Measurements from ENCODE around the gene OR10C1. TPM values are rescaled to one million over a fixed set of nuclear protein-coding genes. Genes with fewer than 3 reads are reported as not detected.

OR10C1 gene
- total and polyA plus RNA-seq, 2 of the 4 experiments (the other 2 are of a cell fraction): not detected

- no peak for ATAC-seq (ENCODE audit: low read depth)
- no peaks in the 10 kb centered on the region for H3K27me3 ChIP-seq (ENCODE audit: control insufficient read depth, insufficient read depth, low read length)
- no peak overlapping the region for H3K27ac ChIP-seq (ENCODE audit: insufficient read depth, low read length)
- no peak overlapping the region for H2BK15ac ChIP-seq (ENCODE audit: low read depth, low read length)
- in situ Hi-C loops (cut with MboI; ENCODE audit: low sequenced_read_pairs): no loop called here
- H2AK9ac ChIP-seq (replicated peaks; ENCODE audit: low read depth, low read length, poor library complexity): no peak overlapping the region
- no peaks in the 10 kb centered on the region for H3K4me1 ChIP-seq (ENCODE audit: control insufficient read depth, insufficient read depth, low read length)
- no peak overlapping the region for H2AFZ ChIP-seq (replicated peaks; ENCODE audit: low read length, poor library complexity)
- no peak overlapping the region for H3K9ac ChIP-seq (ENCODE audit: low read depth, low read length)
- BruUV-seq (replicated peaks): no TSS peak
- ChIA-PET CTCF (no interaction called here), POLR2A (ENCODE audit: unreplicated experiment) (no interaction called here)
- H2BK5ac ChIP-seq (ENCODE audit: low read depth, low read length, poor library complexity, severe bottlenecking): no peak overlapping the region
- H3K79me1 ChIP-seq (ENCODE audit: low read depth in 1 of 2, low read length in 2 of 2): no peaks in the 10 kb centered on the region
- H4K20me1 ChIP-seq (ENCODE audit: insufficient read depth, low read length): no peaks in the 10 kb centered on the region
- no CpG with 5 or more reads among the region's 3 CpGs for WGBS, 2 experiments (ENCODE audit: extremely low coverage in 2 of 2, insufficient read length in 1 of 2)
- no peak for DNase-seq
- TF ChIP-seq FOS (IDR thresholded peaks at IDR 0.05; ENCODE audit: low read depth, low read length) (no peak), CTCF (conservative IDR thresholded peaks at IDR 0.05; ENCODE audit: low read depth, low read length) (no peak), POLR2A (IDR thresholded peaks at IDR 0.05; ENCODE audit: low read depth, low read length) (no peak), BHLHE40 (IDR thresholded peaks at IDR 0.05; ENCODE audit: low read depth, low read length) (no peak), ELK1 (IDR thresholded peaks at IDR 0.05; ENCODE audit: borderline replicate concordance, low read depth, low read length) (no peak), RFX5 (IDR thresholded peaks at IDR 0.05; ENCODE audit: low read depth, low read length) (no peak), MAZ (IDR thresholded peaks at IDR 0.05; ENCODE audit: borderline replicate concordance, low read depth, low read length) (no peak), RCOR1 (IDR thresholded peaks at IDR 0.05; ENCODE audit: insufficient replicate concordance, low read length) (no peak), RAD21 (IDR thresholded peaks at IDR 0.05; ENCODE audit: low read length) (no peak), CHD1 (IDR thresholded peaks at IDR 0.05; ENCODE audit: low read depth, low read length) (no peak), CEBPB (IDR thresholded peaks at IDR 0.05; ENCODE audit: low read depth, low read length) (no peak), NFE2L2 (IDR thresholded peaks at IDR 0.05; ENCODE audit: low read depth, low read length) (no peak)
- H4K91ac ChIP-seq (ENCODE audit: insufficient read depth, low read depth, low read length): no peak overlapping the region
- H3K4me3 ChIP-seq (ENCODE audit: insufficient read depth, low read depth, low read length): no peak overlapping the region
- H4K5ac ChIP-seq (ENCODE audit: low read depth, low read length): no peak overlapping the region
- H2AK5ac ChIP-seq (ENCODE audit: low read depth, low read length): no peak overlapping the region
- no peak overlapping the region for H3K23ac ChIP-seq (ENCODE audit: low read depth, low read length)
- no peaks in the 10 kb centered on the region for H3K9me1 ChIP-seq (ENCODE audit: insufficient read depth, low read length)
- no peak overlapping the region for H2BK20ac ChIP-seq (ENCODE audit: low read depth, low read length)
- H3K56ac ChIP-seq (ENCODE audit: extremely low read depth, insufficient read depth, low read length): no peak overlapping the region
- H3K4ac ChIP-seq (ENCODE audit: low read depth, low read length): no peak overlapping the region
- dilution Hi-C loops (cut with HindIII; ENCODE audit: low sequenced_read_pairs, unreplicated experiment): no loop called here
- no peak overlapping the region for H3K18ac ChIP-seq (ENCODE audit: low read depth, low read length)
- no peak overlapping the region for H3K4me2 ChIP-seq (ENCODE audit: low read depth, low read length)
- H3K14ac ChIP-seq (replicated peaks; ENCODE audit: low read depth, low read length): no peak overlapping the region
- intact Hi-C loops (cut with micrococcal nuclease): no loop called here
- H2BK120ac ChIP-seq (ENCODE audit: low read depth, low read length): no peak overlapping the region
- no peak overlapping the region for H4K8ac ChIP-seq (ENCODE audit: low read depth in 2 of 2, low read length in 2 of 2)
- H3K36me3 ChIP-seq (ENCODE audit: control insufficient read depth, insufficient read depth, low read length): no peaks in the 10 kb centered on the region
- H3K9me3 ChIP-seq (ENCODE audit: control insufficient read depth, insufficient read depth, low read length): peaks cover 5% of the 10 kb centered on the region
Measured at GRCh38 chr6:29483186-29483585, 44.1 kb downstream of the OR10C1 start.

Measured in IMR-90 (cell line).